GM12878 (cell line): ENCODE measurements around the gene TRIM61. TPM values are rescaled to one million over a fixed set of nuclear protein-coding genes. Genes with fewer than 3 reads are reported as not detected.

Experiments
- CTCF ChIP-seq, 3 experiments: IDR thresholded peaks in 2 of 3; conservative IDR thresholded peaks in 1 of 3; 2 replicates each; pipeline ENCODE4 v1.5.1; 2011; ENCODE audit warnings: low read depth in 3 of 3, low read length in 3 of 3, mild to moderate bottlenecking in 3 of 3, control low read depth in 2 of 3, moderate library complexity in 2 of 3, inconsistent platforms in 1 of 3, mixed read lengths in 1 of 3; ENCODE audit not compliant: control insufficient read depth in 2 of 3, insufficient read depth in 1 of 3; ENCODE audit errors: extremely low read depth in 1 of 3
- ETV6 ChIP-seq, 2 experiments: fragments of 450-650 bp in 1 of 2; IDR thresholded peaks in 1 of 2; conservative IDR thresholded peaks in 1 of 2; 2 replicates each; pipeline ENCODE4 v1.6.1; 2014; ENCODE audit warnings: antibody characterized with exemption in 1 of 2, borderline replicate concordance in 1 of 2, low read depth in 1 of 2, mild to moderate bottlenecking in 1 of 2, moderate library complexity in 1 of 2
- HSF1 ChIP-seq: fragments of 150-350 bp; IDR thresholded peaks from 2 replicates; pipeline ENCODE4 v1.6.1; 2014; ENCODE audit warnings: mild to moderate bottlenecking, low read depth, low read length
- IKZF2 ChIP-seq, 2 experiments: fragments of 450-650 bp; IDR thresholded peaks; 2 replicates each; pipeline ENCODE4 v1.6.1; 2017; ENCODE audit warnings: mild to moderate bottlenecking in 2 of 2, moderate library complexity in 2 of 2
- IRF5 ChIP-seq: fragments of 450-650 bp; IDR thresholded peaks from 2 replicates; pipeline ENCODE4 v1.6.1; 2017; ENCODE audit warnings: borderline replicate concordance
- MYC ChIP-seq: IDR thresholded peaks from 2 replicates; pipeline ENCODE4 v1.6.1; 2011; ENCODE audit warnings: mild to moderate bottlenecking, low read length, moderate library complexity, inconsistent platforms; ENCODE audit not compliant: insufficient read depth, insufficient replicate concordance, insufficient read length, severe bottlenecking
- NFYA ChIP-seq: IDR thresholded peaks from 2 replicates; pipeline ENCODE4 v1.6.1; 2011; ENCODE audit warnings: low read depth, mild to moderate bottlenecking, low read length, improper control_type of control experiment, borderline replicate concordance
- NFYB ChIP-seq: IDR thresholded peaks from 2 replicates; pipeline ENCODE4 v1.6.1; 2011; ENCODE audit warnings: low read depth, mild to moderate bottlenecking, low read length, improper control_type of control experiment, moderate library complexity; ENCODE audit not compliant: insufficient read depth
- NR2F1 ChIP-seq: fragments of 450-650 bp; conservative IDR thresholded peaks from 2 replicates; pipeline ENCODE4 v1.6.1; 2017; ENCODE audit warnings: mild to moderate bottlenecking
- RB1 ChIP-seq: fragments of 450-650 bp; formaldehyde crosslinking; IDR thresholded peaks from 2 replicates; pipeline ENCODE4 v1.6.1; 2017; ENCODE audit warnings: mild to moderate bottlenecking, borderline replicate concordance
- SIN3A ChIP-seq: IDR thresholded peaks from 2 replicates; pipeline ENCODE4 v1.6.1; 2012; ENCODE audit warnings: low read depth, low read length, improper control_type of control experiment
- USF1 ChIP-seq: IDR thresholded peaks from 2 replicates; pipeline ENCODE4 v1.6.1; 2011; ENCODE audit warnings: borderline replicate concordance, low read depth, mild to moderate bottlenecking, moderate library complexity, mixed read lengths, low read length; ENCODE audit not compliant: insufficient read depth; ENCODE audit errors: extremely low read length
- WRNIP1 ChIP-seq: IDR thresholded peaks from 2 replicates; pipeline ENCODE4 v1.6.1; 2011; ENCODE audit warnings: low read depth, low read length, improper control_type of control experiment, borderline replicate concordance
- ZNF274 ChIP-seq: IDR thresholded peaks from one replicate; pipeline ENCODE4 v1.8.0; 2011; ENCODE audit not compliant: insufficient read length, insufficient read depth
- ZNF687 ChIP-seq: fragments of 450-650 bp; IDR thresholded peaks from 2 replicates; pipeline ENCODE4 v1.6.1; 2017; ENCODE audit warnings: mild to moderate bottlenecking, moderate library complexity
- polyA plus RNA-seq, 11 experiments: library from polyadenylated mRNA; depleted of rRNA in 4 of 11; unstranded in 6 of 11; stranded (reverse) in 5 of 11; fragments of >200 nt; fragmentation: Nextera tagmentation in 4 of 11; fragmentation: Illumina TruSeq in 1 of 11; extraction: Ambion mirVana in 4 of 11; extraction: Trizol in 1 of 11; gene quantifications; 1 replicate in 1 of 11; 2 replicates in 10 of 11; pipeline versions ENCODE4 v1.2.1 to v1.2.3, GENCODE V29; 2011 to 2016; ENCODE audit warnings: inconsistent platforms in 2 of 11, missing spikeins in 2 of 11, low read depth in 1 of 11
- total RNA-seq, 4 experiments: library from RNA; depleted of rRNA in 3 of 4; stranded (reverse); fragments of >200 nt in 3 of 4; fragmentation: Illumina TruSeq in 1 of 4; extraction: Trizol in 1 of 4; gene quantifications; 2 replicates each; pipeline versions ENCODE4 v1.2.1 to v1.2.3, GENCODE V29; 2013 to 2021

TRIM61 gene
- total and polyA plus RNA-seq, 10 of the 15 experiments (the other 5 are each of a cell fraction or from before 2014, with no cell fraction given) = 3.2 to 10.9 (median 5.7) TPM

- TF ChIP-seq ETV6 (conservative IDR thresholded peaks at IDR 0.05 in 1 of 2, IDR thresholded peaks at IDR 0.05 in 1 of 2; ENCODE audit: borderline replicate concordance in 1 of 2, low read depth in 1 of 2) = no peak
- no peak for TF ChIP-seq USF1
- peak; percentile 90 for TF ChIP-seq ZNF687
- TF ChIP-seq IRF5 = no peak
- no peak for TF ChIP-seq HSF1
- TF ChIP-seq ZNF274 = no peak
- TF ChIP-seq WRNIP1 = no peak
- peak in 1 of 2 experiments; percentile 14; a peak in 1 of 4 replicates for TF ChIP-seq IKZF2 (IDR thresholded peaks at IDR 0.05)
- TF ChIP-seq NR2F1 = no peak
- no peak for TF ChIP-seq RB1
- no peak for TF ChIP-seq MYC
- TF ChIP-seq NFYA = no peak
- no peak for TF ChIP-seq CTCF (IDR thresholded peaks at IDR 0.05 in 2 of 3, conservative IDR thresholded peaks at IDR 0.05 in 1 of 3; ENCODE audit: control insufficient read depth in 2 of 3, extremely low read depth in 1 of 3, insufficient read depth in 1 of 3, low read depth in 3 of 3, low read length in 3 of 3)
- TF ChIP-seq NFYB = peak; percentile 82
- 0 out of 2 replicates have a peak, but pooled peaks have one; percentile 57 for TF ChIP-seq SIN3A
Observed at GRCh38 chr4:164956766-164957643, 20.5 kb downstream of the TRIM61 start (continued).
